PFSK-1 (cell line): ENCODE measurements around the gene SPDYE4. TPM values are rescaled to one million over a fixed set of nuclear protein-coding genes. Genes with fewer than 3 reads are reported as not detected.

Experiments
- FOXP2 ChIP-seq: optimal IDR thresholded peaks from 2 replicates; pipeline ENCODE3; 2011; ENCODE audit warnings: borderline replicate concordance, control low read depth, inconsistent platforms; ENCODE audit not compliant: insufficient read depth; ENCODE audit errors: extremely low read length, extremely low read depth
- POLR2AphosphoS5 ChIP-seq: IDR thresholded peaks from 2 replicates; pipeline ENCODE4 v1.6.1; 2012; ENCODE audit warnings: low read depth, mild to moderate bottlenecking, control low read depth, low read length, moderate library complexity
- SIN3A ChIP-seq: IDR thresholded peaks from 2 replicates; pipeline ENCODE4 v1.6.1; 2012; ENCODE audit warnings: mild to moderate bottlenecking, low read length, moderate library complexity, borderline replicate concordance; ENCODE audit not compliant: insufficient read depth
- TAF1 ChIP-seq: IDR thresholded peaks from 2 replicates; pipeline ENCODE4 v1.6.1; 2012; ENCODE audit warnings: low read length, control low read depth, borderline replicate concordance; ENCODE audit not compliant: insufficient read depth
- polyA plus RNA-seq: library from polyadenylated mRNA; unstranded; fragments of >200 nt; gene quantifications from one replicate; pipeline ENCODE4 v1.2.1, GENCODE V29; 2012; ENCODE audit warnings: low read depth, missing spikeins; ENCODE audit not compliant: insufficient read length
- TF ChIP-seq, protein P1 (sequence below), 2 experiments: IDR thresholded peaks; 2 replicates each; pipeline versions ENCODE4 v1.6.1 to v1.8.0; 2011 to 2012; ENCODE audit warnings: low read depth in 2 of 2, low read length in 2 of 2, control low read depth in 1 of 2, inconsistent platforms in 1 of 2, mild to moderate bottlenecking in 1 of 2, moderate library complexity in 1 of 2; ENCODE audit not compliant: insufficient read depth in 1 of 2

Gene SPDYE4, protein sequence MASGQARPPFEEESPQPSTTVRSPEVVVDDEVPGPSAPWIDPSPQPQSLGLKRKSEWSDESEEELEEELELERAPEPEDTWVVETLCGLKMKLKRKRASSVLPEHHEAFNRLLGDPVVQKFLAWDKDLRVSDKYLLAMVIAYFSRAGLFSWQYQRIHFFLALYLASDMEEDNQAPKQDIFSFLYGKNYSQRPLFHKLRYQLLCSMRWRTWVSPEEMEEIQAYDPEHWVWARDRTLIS
- not detected for polyA plus RNA-seq

DNA sequence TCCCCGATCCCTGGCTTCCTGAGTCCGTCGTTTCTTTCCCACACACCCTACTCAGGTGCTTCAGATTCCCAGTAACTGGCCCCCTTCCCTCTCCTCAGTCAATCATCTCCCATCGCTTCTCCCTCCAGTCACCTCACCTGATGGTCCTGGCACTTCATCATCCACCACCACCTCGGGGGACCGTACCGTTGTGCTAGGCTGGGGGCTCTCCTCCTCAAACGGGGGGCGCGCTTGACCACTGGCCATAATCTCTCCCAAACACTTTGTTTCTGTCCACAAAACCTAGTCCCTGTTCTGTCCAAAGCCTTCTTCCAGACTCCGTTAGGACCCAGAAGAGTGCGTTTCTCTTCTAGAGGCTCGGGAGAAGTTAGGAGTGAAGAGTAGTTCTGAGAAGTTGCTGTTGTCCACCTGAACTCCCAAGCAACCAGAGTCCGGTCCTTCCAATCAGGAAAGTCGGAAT is at the start of gene SPDYE4:
Gene SPDYE4 (minus strand): TSS at position 410 of the 460 bp plus-strand sequence. CDS start 164 bp downstream, at position 246.
- TF ChIP-seq, protein P1, sequence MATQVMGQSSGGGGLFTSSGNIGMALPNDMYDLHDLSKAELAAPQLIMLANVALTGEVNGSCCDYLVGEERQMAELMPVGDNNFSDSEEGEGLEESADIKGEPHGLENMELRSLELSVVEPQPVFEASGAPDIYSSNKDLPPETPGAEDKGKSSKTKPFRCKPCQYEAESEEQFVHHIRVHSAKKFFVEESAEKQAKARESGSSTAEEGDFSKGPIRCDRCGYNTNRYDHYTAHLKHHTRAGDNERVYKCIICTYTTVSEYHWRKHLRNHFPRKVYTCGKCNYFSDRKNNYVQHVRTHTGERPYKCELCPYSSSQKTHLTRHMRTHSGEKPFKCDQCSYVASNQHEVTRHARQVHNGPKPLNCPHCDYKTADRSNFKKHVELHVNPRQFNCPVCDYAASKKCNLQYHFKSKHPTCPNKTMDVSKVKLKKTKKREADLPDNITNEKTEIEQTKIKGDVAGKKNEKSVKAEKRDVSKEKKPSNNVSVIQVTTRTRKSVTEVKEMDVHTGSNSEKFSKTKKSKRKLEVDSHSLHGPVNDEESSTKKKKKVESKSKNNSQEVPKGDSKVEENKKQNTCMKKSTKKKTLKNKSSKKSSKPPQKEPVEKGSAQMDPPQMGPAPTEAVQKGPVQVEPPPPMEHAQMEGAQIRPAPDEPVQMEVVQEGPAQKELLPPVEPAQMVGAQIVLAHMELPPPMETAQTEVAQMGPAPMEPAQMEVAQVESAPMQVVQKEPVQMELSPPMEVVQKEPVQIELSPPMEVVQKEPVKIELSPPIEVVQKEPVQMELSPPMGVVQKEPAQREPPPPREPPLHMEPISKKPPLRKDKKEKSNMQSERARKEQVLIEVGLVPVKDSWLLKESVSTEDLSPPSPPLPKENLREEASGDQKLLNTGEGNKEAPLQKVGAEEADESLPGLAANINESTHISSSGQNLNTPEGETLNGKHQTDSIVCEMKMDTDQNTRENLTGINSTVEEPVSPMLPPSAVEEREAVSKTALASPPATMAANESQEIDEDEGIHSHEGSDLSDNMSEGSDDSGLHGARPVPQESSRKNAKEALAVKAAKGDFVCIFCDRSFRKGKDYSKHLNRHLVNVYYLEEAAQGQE (IDR thresholded peaks at IDR 0.05; ENCODE audit: insufficient read depth in 1 of 2, low read depth in 2 of 2, low read length in 2 of 2): no peak
- TF ChIP-seq SIN3A (no peak), POLR2AphosphoS5 (no peak), FOXP2 (no peak), TAF1 (no peak)

DNA sequence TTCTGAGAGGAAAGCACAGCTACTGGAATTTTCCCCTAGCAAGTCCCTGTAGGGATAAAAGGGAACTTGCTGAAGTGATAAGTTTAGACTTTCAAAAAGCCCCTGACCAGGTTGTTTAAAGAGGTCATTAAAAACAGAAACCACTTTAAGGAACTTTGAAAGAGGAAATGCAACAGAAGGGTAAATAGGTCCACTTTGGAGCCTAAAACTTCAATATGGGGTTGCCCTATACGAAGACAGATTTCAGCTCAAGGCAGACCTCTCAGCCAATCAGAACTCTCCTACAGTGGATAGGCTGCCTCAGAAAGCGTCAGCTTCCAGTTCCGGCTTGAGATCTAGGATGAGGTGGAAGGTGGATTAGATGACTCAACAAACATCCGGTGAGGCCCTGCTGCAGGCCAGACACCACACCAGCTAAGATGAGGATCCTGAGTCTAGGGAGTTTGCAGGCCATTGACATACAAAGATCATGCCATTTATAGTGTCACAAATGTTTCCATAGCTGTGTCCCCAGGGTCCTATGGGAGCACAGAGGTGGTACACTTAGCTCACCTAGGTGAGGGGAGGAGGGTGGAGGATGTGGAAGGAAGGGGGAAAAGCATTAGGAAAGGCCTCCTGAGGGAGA is 48.7 kb upstream of the SPDYE4 start:
- TF ChIP-seq, protein P1 (IDR thresholded peaks at IDR 0.05; ENCODE audit: insufficient read depth in 1 of 2, low read depth in 2 of 2, low read length in 2 of 2): no peak
- no peak for TF ChIP-seq TAF1
- TF ChIP-seq SIN3A: no peak
- no peak for TF ChIP-seq POLR2AphosphoS5
- TF ChIP-seq FOXP2: no peak

DNA sequence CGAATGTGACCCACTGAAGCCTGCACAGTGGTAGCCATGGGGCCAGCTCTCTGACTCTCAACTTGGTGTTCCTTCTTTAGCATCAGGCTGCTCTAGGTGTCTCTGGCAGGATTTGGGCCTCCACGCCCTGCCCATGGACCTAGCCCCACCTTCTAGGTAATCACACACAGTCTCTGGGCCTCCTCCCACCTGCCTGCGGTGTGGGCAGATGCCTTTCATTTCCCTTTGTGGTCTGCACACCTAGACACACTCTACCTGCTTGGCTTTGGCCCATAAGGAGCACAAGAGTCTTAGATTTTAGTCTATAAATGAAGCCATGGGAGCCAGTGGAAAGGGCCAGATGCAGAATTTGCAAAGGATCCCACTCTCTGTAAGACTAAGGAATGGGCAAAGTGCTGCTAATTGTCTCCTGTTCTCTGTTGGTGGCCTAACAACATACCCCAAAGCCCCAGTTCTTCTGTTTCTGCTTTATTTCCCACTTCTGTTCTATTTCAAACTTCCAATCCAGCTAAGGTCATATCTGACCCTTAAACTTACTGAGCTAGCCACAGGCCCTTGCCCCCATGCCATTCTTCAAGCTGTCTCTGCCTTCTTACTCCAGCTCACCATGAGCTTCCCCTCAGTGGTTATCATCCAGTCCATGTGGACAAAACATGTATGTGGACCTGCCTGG is 48.0 kb upstream of the SPDYE4 start:
- no peak for TF ChIP-seq POLR2AphosphoS5
- no peak for TF ChIP-seq SIN3A
- no peak for TF ChIP-seq FOXP2
- TF ChIP-seq TAF1: no peak
- TF ChIP-seq, protein P1 (IDR thresholded peaks at IDR 0.05; ENCODE audit: insufficient read depth in 1 of 2, low read depth in 2 of 2, low read length in 2 of 2): no peak

DNA sequence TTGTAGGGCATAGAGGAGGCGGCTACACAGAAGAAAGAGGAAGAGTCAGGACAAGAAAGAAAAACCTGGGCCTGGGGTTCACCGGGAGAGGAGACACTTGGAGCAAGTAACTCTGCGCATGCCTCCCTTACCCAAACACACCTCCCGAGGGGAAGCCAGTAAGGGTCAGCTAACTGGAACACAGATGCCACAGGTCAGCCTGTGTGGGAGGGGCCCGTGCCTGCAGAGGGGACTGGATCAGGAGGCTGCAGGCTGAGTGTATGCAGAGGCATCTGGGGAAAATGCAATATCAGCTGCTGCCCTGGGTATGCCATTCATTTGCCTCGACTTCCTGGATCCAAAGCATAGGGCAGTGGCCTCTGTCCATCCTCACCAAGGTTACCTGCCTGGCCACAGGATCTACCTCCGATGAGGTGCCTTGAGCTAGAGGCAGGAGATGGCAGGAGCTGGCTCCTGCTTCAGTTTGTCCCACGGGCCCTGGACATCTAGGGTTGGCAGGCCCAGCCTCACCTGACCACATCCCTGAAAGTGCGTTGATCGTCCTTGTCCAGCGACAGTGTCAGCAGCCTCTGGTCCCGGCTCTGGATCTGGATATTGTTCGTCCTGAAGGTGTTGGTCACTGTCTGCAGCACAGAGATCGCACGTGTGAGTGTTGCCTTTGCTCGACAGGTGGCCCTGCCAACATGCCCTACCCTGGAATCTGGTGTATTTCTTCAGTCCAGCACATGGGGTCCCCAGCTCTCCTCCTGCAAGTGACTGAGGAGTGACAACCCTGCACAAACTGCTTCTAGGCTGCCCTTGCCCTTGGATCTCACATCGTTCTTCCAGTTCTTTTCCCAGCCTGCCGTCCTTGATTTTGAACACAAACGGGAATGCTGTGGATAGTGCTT is 45.4 kb upstream of the SPDYE4 start:
- TF ChIP-seq SIN3A (no peak), TAF1 (no peak), POLR2AphosphoS5 (no peak), FOXP2 (no peak)
- TF ChIP-seq, protein P1 (IDR thresholded peaks at IDR 0.05; ENCODE audit: insufficient read depth in 1 of 2, low read depth in 2 of 2, low read length in 2 of 2): no peak
